ENCODE data around the gene FREM2.

Gene FREM2

GRCh38 chr13:38686577-38687245 lies at the start of gene FREM2:
TSS of gene FREM2 (plus strand) at chr13:38687077. CDS start at chr13:38687345, 268 bp downstream.
- no peak for DNase-seq (ENCODE audit: low read depth)

- DNase-seq (ENCODE audit: low read depth): no peak
These were observed 49.3 kb upstream of the FREM2 start for GRCh38 chr13:38637576-38637975.

- no peak for DNase-seq (ENCODE audit: low read depth)
These were observed 45.5 kb upstream of the FREM2 start for GRCh38 chr13:38641164-38641948.

- no peak for DNase-seq (ENCODE audit: low read depth)
These were observed 39.6 kb upstream of the FREM2 start for GRCh38 chr13:38647312-38647711.

GRCh38 chr13:38648912-38649311 lies 38.0 kb upstream of the FREM2 start:
- no peak for DNase-seq (ENCODE audit: low read depth)

GRCh38 chr13:38656699-38657098 lies 30.2 kb upstream of the FREM2 start:
- DNase-seq (ENCODE audit: low read depth): no peak

- no peak for DNase-seq (ENCODE audit: low read depth)
These were observed 29.7 kb upstream of the FREM2 start for GRCh38 chr13:38657191-38657590.

GRCh38 chr13:38658906-38659305 lies 28.0 kb upstream of the FREM2 start:
- DNase-seq (ENCODE audit: low read depth): no peak

GRCh38 chr13:38661010-38661675 lies 25.7 kb upstream of the FREM2 start:
- DNase-seq (ENCODE audit: low read depth): no peak

GRCh38 chr13:38662362-38662761 lies 24.5 kb upstream of the FREM2 start:
- DNase-seq (ENCODE audit: low read depth): no peak

- DNase-seq (ENCODE audit: low read depth): no peak
These were observed 22.0 kb upstream of the FREM2 start for GRCh38 chr13:38664906-38665305.

- DNase-seq (ENCODE audit: low read depth): no peak
These were observed 19.3 kb upstream of the FREM2 start for GRCh38 chr13:38667526-38668109.

- DNase-seq (ENCODE audit: low read depth): no peak
These were observed 17.5 kb upstream of the FREM2 start for GRCh38 chr13:38669234-38669964.

- no peak for DNase-seq (ENCODE audit: low read depth)
These were observed 16.2 kb upstream of the FREM2 start for GRCh38 chr13:38670627-38671026.

- DNase-seq (ENCODE audit: low read depth): no peak
These were observed 14.9 kb upstream of the FREM2 start for GRCh38 chr13:38671980-38672379.

GRCh38 chr13:38674208-38674607 lies 12.7 kb upstream of the FREM2 start:
- no peak for DNase-seq (ENCODE audit: low read depth)

- DNase-seq (ENCODE audit: low read depth): no peak
These were observed 6.0 kb upstream of the FREM2 start for GRCh38 chr13:38680912-38681311.

- DNase-seq (ENCODE audit: low read depth): no peak
These were observed 2.2 kb upstream of the FREM2 start for GRCh38 chr13:38684714-38685113.

- no peak for DNase-seq (ENCODE audit: low read depth)
These were observed 1.4 kb upstream of the FREM2 start for GRCh38 chr13:38685431-38685830.

GRCh38 chr13:38685974-38686576 lies 802 bp upstream of the FREM2 start:
- no peak for DNase-seq (ENCODE audit: low read depth)
